Activated T-cell treated with anti-CD3 and anti-CD28 coated beads, Interleukin-2, amount 50 U/mL, for 72 hours (primary cell): ENCODE results near the gene COQ2. TPM values are rescaled to one million over a fixed set of nuclear protein-coding genes. Genes with fewer than 3 reads are reported as not detected.
"Not testable (repeated sequence)": the region's sequence is repeated elsewhere in the genome, so short reads cannot be mapped to it uniquely, and the experiment has no call there.

Experiments used
- ATAC-seq, 2 donors: fragments of 150-1000 bp; cut with Tn5 transposase; replicated peaks in 1 of 2; 2 replicates each; pipeline ENCODE4 v1.10.0; 2021; ENCODE audit warnings: moderate library complexity in 2 of 2, mild to moderate bottlenecking in 1 of 2
- DNase-seq, 2 donors: peaks; one replicate each; pipeline ENCODE4 v3.0.0; 2021 to 2022; ENCODE audit warnings: mixed read lengths in 1 of 2
- H3K27ac Mint-ChIP-seq: one replicate; pipeline ENCODE4 v1.8.0; 2022; ENCODE audit warnings: mild to moderate bottlenecking, moderate library complexity, mixed read lengths
- H3K27me3 Mint-ChIP-seq: one replicate; pipeline ENCODE4 v1.8.0; 2022; ENCODE audit warnings: low read depth, mixed read lengths
- H3K36me3 Mint-ChIP-seq, 2 donors: one replicate each; pipeline ENCODE4 v1.8.0; 2022; ENCODE audit warnings: mixed read lengths in 2 of 2, mild to moderate bottlenecking in 1 of 2; ENCODE audit not compliant: insufficient read depth in 2 of 2
- H3K4me1 Mint-ChIP-seq: one replicate; pipeline ENCODE4 v1.8.0; 2022; ENCODE audit warnings: low read depth, mixed read lengths
- H3K4me3 Mint-ChIP-seq, 2 donors: one replicate each; pipeline ENCODE4 v1.8.0; 2022; ENCODE audit warnings: mild to moderate bottlenecking in 2 of 2, mixed read lengths in 2 of 2, moderate library complexity in 2 of 2
- H3K9me3 Mint-ChIP-seq, 2 donors: one replicate each; pipeline ENCODE4 v1.8.0; 2022; ENCODE audit warnings: mixed read lengths in 2 of 2
- total RNA-seq, 2 donors: library from RNA; stranded (reverse); gene quantifications; one replicate each; pipeline ENCODE4 v1.2.3, GENCODE V29; 2022

The COQ2 gene
- total RNA-seq, 2 donors from 2014 or later, result 15.9 to 19.4 TPM

GRCh38 chr4:83308672-83309071 is 24.1 kb upstream of the COQ2 start:
- Mint-ChIP-seq H3K9me3 (no peaks in the 10 kb centered on the region), H3K36me3 (peaks cover 3 to 8% of the 10 kb centered on the region in 2 donors), H3K4me3 (no peak overlapping the region), H3K4me1 (no peaks in the 10 kb centered on the region), H3K27ac (no peak overlapping the region), H3K27me3 (no peaks in the 10 kb centered on the region)
- no peak for ATAC-seq
- no peak for DNase-seq

- DNase-seq (no peak), ATAC-seq (no peak)
- Mint-ChIP-seq H3K27ac (no peak overlapping the region), H3K27me3 (no peaks in the 10 kb centered on the region), H3K4me3 (no peak overlapping the region), H3K4me1 (no peaks in the 10 kb centered on the region), H3K36me3 (peaks cover 3 to 8% of the 10 kb centered on the region in 2 donors), H3K9me3 (no peaks in the 10 kb centered on the region)
Measured at GRCh38 chr4:83307920-83308319, 23.3 kb upstream of the COQ2 start.

GRCh38 chr4:83305187-83305586 is 20.6 kb upstream of the COQ2 start:
- Mint-ChIP-seq H3K27ac (no peak overlapping the region), H3K36me3 (no peaks in the 10 kb centered on the region), H3K4me3 (no peak overlapping the region), H3K9me3 (no peaks in the 10 kb centered on the region), H3K27me3 (no peaks in the 10 kb centered on the region), H3K4me1 (no peaks in the 10 kb centered on the region)
- ATAC-seq (no peak), DNase-seq (no peak)

- Mint-ChIP-seq H3K4me3 (no peak overlapping the region), H3K4me1 (peaks cover 9% of the 10 kb centered on the region), H3K27me3 (no peaks in the 10 kb centered on the region), H3K27ac (no peak overlapping the region), H3K9me3 (no peaks in the 10 kb centered on the region), H3K36me3 (no peaks in the 10 kb centered on the region)
- DNase-seq, result no peak
- no peak for ATAC-seq
Measured at GRCh38 chr4:83297548-83298260, 13.1 kb upstream of the COQ2 start.

GRCh38 chr4:83293305-83294046 is 8.9 kb upstream of the COQ2 start:
- DNase-seq (no peak), ATAC-seq (no peak)
- H3K4me1 Mint-ChIP-seq, result peaks cover 9% of the 10 kb centered on the region
- H3K4me3 Mint-ChIP-seq, result peak overlapping the region in 1 of 2 donors; percentile 72
- H3K36me3 Mint-ChIP-seq, result peaks cover 7 to 9% of the 10 kb centered on the region in 2 donors
- no peaks in the 10 kb centered on the region for H3K27me3 Mint-ChIP-seq
- H3K27ac Mint-ChIP-seq, result peak overlapping the region; percentile 40
- peaks cover 4 to 7% of the 10 kb centered on the region in 2 donors for H3K9me3 Mint-ChIP-seq

DNA sequence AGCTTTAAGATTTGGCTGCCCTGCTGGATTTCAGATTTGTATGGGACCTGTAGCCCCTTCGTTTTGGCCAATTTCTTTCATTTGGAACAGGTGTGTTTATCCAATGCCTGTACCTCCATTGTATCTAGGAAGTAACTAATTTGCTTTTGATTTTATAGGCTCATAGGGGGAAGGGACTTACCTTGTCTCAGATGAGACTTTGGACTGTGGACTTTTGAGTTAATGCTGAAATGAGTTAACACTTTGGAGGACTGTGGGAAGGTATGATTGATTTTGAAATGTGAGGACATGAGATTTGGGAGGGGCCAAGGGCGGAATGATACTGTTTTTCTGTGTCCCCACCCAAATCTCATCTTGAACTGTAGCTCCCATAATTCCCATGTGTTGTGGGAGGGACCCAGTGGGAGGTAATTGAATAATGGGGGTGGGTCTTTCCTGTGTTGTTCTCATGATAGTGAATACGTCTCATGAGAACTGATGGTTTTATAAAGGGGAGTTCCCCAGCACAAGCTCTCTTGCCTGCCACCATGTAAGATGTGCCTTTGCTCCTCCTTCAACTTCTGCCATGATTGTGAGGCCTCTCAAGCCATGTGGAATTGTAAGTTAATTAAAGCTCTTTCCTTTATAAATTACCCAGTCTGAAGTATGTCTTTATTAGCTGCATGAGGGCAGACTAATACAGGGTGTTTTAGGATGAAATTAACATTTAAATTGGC is 5.6 kb upstream of the COQ2 start:
- ATAC-seq, H3K27ac Mint-ChIP-seq, H3K36me3 Mint-ChIP-seq, H3K9me3 Mint-ChIP-seq, H3K4me3 Mint-ChIP-seq, H3K27me3 Mint-ChIP-seq, DNase-seq: not testable (repeated sequence)
- peaks cover 11% of the 10 kb centered on the region for H3K4me1 Mint-ChIP-seq

DNA sequence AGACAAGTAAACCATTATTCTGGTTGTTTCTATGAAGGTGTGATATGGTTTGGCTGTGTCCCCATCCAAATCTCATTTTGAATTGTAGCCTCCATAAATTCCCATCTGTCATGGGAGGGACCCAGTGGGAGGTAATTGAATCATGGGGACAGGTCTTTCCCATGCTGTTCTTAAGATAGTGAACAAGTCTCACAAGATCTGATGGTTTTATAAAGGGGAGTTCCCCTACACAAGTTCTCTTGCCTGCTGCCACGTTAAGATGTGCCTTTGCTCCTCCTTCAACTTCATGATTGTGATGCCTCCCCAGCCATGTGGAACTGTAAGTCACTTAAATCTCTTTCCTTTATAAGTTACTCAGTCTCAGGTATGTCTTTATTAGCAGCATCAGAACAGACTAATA is 3.8 kb upstream of the COQ2 start:
- not testable (repeated sequence) for H3K27ac Mint-ChIP-seq, ATAC-seq, H3K9me3 Mint-ChIP-seq, DNase-seq, H3K4me3 Mint-ChIP-seq, H3K27me3 Mint-ChIP-seq
- Mint-ChIP-seq H3K36me3 (peaks cover 8 to 12% of the 10 kb centered on the region in 2 donors), H3K4me1 (peaks cover 24% of the 10 kb centered on the region)

DNA sequence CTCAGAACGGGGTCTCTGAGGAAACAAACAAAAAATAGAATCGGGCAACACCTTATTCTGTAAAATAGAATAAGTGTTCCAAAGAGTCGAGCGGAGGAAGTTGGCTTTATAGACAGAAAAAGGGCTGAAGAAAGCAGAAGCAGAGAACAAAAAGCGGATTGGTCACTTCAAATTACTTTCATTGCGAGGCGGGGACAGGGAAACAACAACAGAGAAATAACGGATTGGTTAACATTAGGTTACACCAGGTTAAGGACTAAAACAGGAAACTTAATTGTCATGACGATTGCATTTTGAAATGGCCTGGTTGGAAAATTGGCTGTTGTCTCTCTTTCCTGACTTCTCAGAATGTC is 433 bp upstream of the COQ2 start:
- H3K27ac Mint-ChIP-seq, result peak overlapping the region; percentile 100
- H3K27me3 Mint-ChIP-seq, result no peaks in the 10 kb centered on the region
- H3K36me3 Mint-ChIP-seq, result peaks cover 5 to 6% of the 10 kb centered on the region in 2 donors
- H3K4me1 Mint-ChIP-seq, result peaks cover 49% of the 10 kb centered on the region
- peaks cover 1 to 4% of the 10 kb centered on the region in 2 donors for H3K9me3 Mint-ChIP-seq
- peak overlapping the region; percentile 92 to 100 for H3K4me3 Mint-ChIP-seq
- ATAC-seq, result peak; percentile 8 to 12
- peak; percentile 5 to 35 for DNase-seq

- H3K4me3 Mint-ChIP-seq, result peak overlapping the region; percentile 92 to 100
- peaks cover 50% of the 10 kb centered on the region for H3K4me1 Mint-ChIP-seq
- H3K36me3 Mint-ChIP-seq, result peaks cover 2 to 3% of the 10 kb centered on the region in 2 donors
- no peak for ATAC-seq
- H3K27me3 Mint-ChIP-seq, result no peaks in the 10 kb centered on the region
- H3K9me3 Mint-ChIP-seq, result no peaks in the 10 kb centered on the region
- no peak for DNase-seq
- H3K27ac Mint-ChIP-seq, result no peak overlapping the region
Measured at GRCh38 chr4:83283181-83283580, 1.4 kb downstream of the COQ2 start.

DNA sequence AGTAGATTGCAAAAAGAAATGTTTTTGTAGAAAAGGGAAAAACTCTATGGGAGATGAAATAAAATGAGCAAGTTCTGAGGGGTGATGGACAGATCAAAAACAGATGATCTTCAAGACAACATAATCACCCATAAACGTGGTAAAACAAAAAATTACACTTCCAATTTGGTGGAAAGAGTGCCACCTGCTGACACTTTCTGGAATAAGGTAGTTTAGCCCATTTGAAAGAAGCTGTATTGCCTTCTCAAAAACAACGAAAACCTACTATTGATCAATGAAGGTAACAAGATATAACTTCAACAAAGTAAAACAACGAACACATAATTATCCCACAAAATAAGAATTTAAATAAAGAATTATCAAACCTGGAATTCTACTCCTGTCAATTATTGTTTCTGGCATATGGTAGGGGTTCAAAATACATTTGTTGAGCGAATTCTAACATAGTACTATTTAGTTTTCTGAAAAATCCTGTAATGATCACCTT is 2.5 kb downstream of the COQ2 start:
- peaks cover 50% of the 10 kb centered on the region for H3K4me1 Mint-ChIP-seq
- no peak for ATAC-seq

GRCh38 chr4:83281307-83281706 is 3.3 kb downstream of the COQ2 start:
- Mint-ChIP-seq H3K4me3 (peak overlapping the region in 1 of 2 donors; percentile 75), H3K27me3 (no peaks in the 10 kb centered on the region), H3K27ac (no peak overlapping the region), H3K9me3 (no peaks in the 10 kb centered on the region), H3K36me3 (peaks cover 2 to 10% of the 10 kb centered on the region in 2 donors), H3K4me1 (peaks cover 49% of the 10 kb centered on the region)
- DNase-seq (no peak), ATAC-seq (no peak)

More for the DNA sequence above, 2.5 kb downstream of the COQ2 start:
- peak overlapping the region; percentile 42 to 75 for H3K4me3 Mint-ChIP-seq
- DNase-seq, result peak; percentile 61 to 68
- no peaks in the 10 kb centered on the region for H3K27me3 Mint-ChIP-seq
- H3K27ac Mint-ChIP-seq, result peak overlapping the region; percentile 55
- H3K9me3 Mint-ChIP-seq, result no peaks in the 10 kb centered on the region
- H3K36me3 Mint-ChIP-seq, result peaks cover 2 to 7% of the 10 kb centered on the region in 2 donors

DNA sequence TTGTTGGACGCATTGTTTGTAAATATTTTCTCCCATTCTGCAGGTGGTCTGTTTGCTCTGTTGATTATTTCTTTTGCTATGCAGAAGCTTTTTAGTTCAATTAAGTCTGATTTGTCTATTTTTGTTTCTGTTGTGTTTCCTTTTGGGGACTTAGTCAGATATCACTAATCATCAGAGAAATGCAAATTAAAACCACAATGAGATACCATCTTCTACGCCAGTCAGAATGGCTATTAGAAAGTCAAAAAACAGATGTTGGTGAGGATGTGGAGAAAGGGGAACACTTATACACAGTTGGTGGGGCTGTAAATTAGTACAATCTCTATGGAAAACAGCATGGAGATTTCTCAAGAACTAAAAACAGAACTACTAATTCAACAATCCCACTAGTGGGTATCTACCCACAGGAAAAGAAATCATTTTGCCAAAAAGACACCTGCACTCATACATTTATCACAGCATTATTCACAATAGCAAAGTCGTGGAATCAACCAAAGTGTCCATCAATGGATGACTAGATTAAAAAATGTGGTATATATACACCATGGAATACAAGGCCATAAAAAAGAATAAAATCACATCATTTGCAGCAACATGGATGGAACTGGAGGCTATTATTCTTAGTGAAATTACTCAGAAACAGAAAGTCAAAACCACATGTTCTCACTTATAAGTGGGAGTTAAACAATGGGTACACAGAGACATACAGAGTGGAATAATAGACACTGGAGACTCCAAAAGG is 8.1 kb downstream of the COQ2 start:
- peaks cover 0 to 15% of the 10 kb centered on the region in 2 donors for H3K36me3 Mint-ChIP-seq
- no peaks in the 10 kb centered on the region for H3K9me3 Mint-ChIP-seq
- no peak overlapping the region for H3K27ac Mint-ChIP-seq
- H3K27me3 Mint-ChIP-seq, result no peaks in the 10 kb centered on the region
- ATAC-seq, result peak; percentile 52 to 74
- H3K4me3 Mint-ChIP-seq, result peak overlapping the region in 1 of 2 donors; percentile 10
- peaks cover 19% of the 10 kb centered on the region for H3K4me1 Mint-ChIP-seq
- DNase-seq, result no peak
